H1 (cell line): Measurements from ENCODE around the gene CANX. TPM values are rescaled to one million over a fixed set of nuclear protein-coding genes. Genes with fewer than 3 reads are reported as not detected.

Experiments used
- ASH2L ChIP-seq: fragments of 200-600, 300-600 bp; sonication (generic); IDR thresholded peaks from one replicate; pipeline ENCODE4 v1.7.1; 2017; ENCODE audit warnings: low read length
- BCL11A ChIP-seq, 2 experiments: IDR thresholded peaks; one replicate each; pipeline ENCODE4 v1.6.1; 2011; ENCODE audit warnings: low read depth in 2 of 2, low read length in 2 of 2, mild to moderate bottlenecking in 2 of 2
- GABPA ChIP-seq: IDR thresholded peaks from 2 replicates; pipeline ENCODE4 v1.6.1; 2011; ENCODE audit warnings: mild to moderate bottlenecking, low read length, moderate library complexity, borderline replicate concordance; ENCODE audit not compliant: insufficient read depth
- NRF1 ChIP-seq: IDR thresholded peaks from 2 replicates; pipeline ENCODE4 v1.6.1; 2011; ENCODE audit warnings: mild to moderate bottlenecking, low read depth, low read length, improper control_type of control experiment
- PHF8 ChIP-seq: fragments of 200-600 bp; sonication (generic); conservative IDR thresholded peaks from 2 replicates; pipeline ENCODE4 v1.7.1; 2012; ENCODE audit warnings: low read depth, mild to moderate bottlenecking, inconsistent platforms, low read length, moderate library complexity
- POU5F1 ChIP-seq: IDR thresholded peaks from 2 replicates; pipeline ENCODE4 v1.6.1; 2011; ENCODE audit warnings: low read depth, mild to moderate bottlenecking, low read length, moderate library complexity
- RAD21 ChIP-seq, 2 experiments: IDR thresholded peaks in 1 of 2; conservative IDR thresholded peaks in 1 of 2; 2 replicates each; pipeline ENCODE4 v1.6.1; 2011; ENCODE audit warnings: low read depth in 2 of 2, low read length in 2 of 2, improper control_type of control experiment in 1 of 2, inconsistent platforms in 1 of 2, mild to moderate bottlenecking in 1 of 2, moderate library complexity in 1 of 2
- TBP ChIP-seq: IDR thresholded peaks from 2 replicates; pipeline ENCODE4 v1.6.1; 2011; ENCODE audit warnings: low read depth, low read length, improper control_type of control experiment
- TEAD4 ChIP-seq: IDR thresholded peaks from 2 replicates; pipeline ENCODE4 v1.6.1; 2012; ENCODE audit warnings: low read depth, low read length, inconsistent platforms, mixed read lengths
- polyA plus RNA-seq, 7 experiments: library from polyadenylated mRNA; depleted of rRNA in 3 of 7; stranded (reverse) in 5 of 7; unstranded in 2 of 7; fragments of >200 nt in 5 of 7; fragments of 200-250 nt in 2 of 7; gene quantifications; 1 replicate in 5 of 7; 2 replicates in 1 of 7; 4 replicates in 1 of 7; pipeline versions ENCODE4 v1.2.1 to v1.2.3, GENCODE V29; 2011 to 2013; ENCODE audit warnings: missing spikeins in 2 of 7, mixed read lengths in 2 of 7
- total RNA-seq: library from RNA; stranded (reverse); fragmentation: NEBNext Ultra II Directional; extraction: Animal tissue kit (Norgen Biotek cat#: 25700); gene quantifications from 2 replicates; pipeline ENCODE4 v1.2.1, GENCODE V29; 2021

CANX gene
- total and polyA plus RNA-seq, 2 of the 8 experiments (the other 6 are each of a cell fraction or from before 2014, with no cell fraction given): 136 to 691 TPM

DNA sequence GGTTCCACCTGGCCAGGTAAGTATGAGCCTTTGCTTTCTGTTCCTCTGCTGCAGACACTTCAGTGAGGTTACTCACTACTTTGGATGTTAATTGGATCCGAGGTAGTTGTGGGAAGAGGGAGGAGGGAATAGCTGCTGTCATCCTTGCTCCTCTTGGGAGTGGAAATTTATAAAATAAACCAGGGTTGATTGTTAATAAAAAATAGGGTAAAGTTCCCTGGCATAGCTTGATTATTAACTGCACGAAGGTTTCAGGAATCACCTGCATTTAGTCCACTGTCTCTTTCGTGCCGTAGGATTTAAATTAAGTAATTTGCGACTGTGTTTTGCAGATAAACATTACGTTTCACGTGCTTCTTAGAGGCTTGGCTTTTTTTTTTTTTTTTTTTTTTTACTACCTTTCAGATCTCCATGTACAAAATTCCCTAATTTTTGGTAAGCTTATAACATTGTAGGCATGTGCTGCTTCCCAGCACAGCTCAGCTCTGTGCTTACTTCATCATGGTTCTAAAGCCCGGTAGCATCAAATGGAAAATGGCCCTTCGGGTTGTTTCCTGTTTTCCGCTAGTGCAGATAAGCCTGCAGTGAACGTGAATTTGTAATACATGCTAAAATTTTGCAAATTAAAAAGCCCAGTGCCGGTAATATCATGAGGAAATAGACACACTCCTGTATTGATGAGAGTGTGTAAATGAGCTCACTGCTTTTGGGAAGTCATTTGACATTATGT, 68.1 kb downstream of the CANX start (continued):
- TF ChIP-seq NRF1 (no peak), GABPA (no peak), BCL11A (IDR thresholded peaks at IDR 0.05; ENCODE audit: low read depth in 2 of 2, low read length in 2 of 2) (no peak), TBP (no peak), RAD21 (IDR thresholded peaks at IDR 0.05 in 1 of 2, conservative IDR thresholded peaks at IDR 0.05 in 1 of 2; ENCODE audit: low read depth in 2 of 2, low read length in 2 of 2) (no peak), PHF8 (no peak), TEAD4 (no peak), ASH2L (no peak), POU5F1 (no peak)
- TF ChIP-seq, all 59 proteins: peak for 0
